GM19328 (cell line): ENCODE measurements around the gene RBPJ.

Experiments used
- ATAC-seq: cut with Tn5 transposase; IDR thresholded peaks from one replicate; pipeline ENCODE4 v1.9.1; 2021; ENCODE audit warnings: mild to moderate bottlenecking, moderate library complexity; ENCODE audit not compliant: unreplicated experiment

Gene RBPJ

GRCh38 chr4:26320538-26321372, at the start of gene RBPJ:
TSS of gene RBPJ (plus strand) at chr4:26321014. CDS start at chr4:26321029, 15 bp downstream.
- peak; percentile 22 for ATAC-seq

DNA sequence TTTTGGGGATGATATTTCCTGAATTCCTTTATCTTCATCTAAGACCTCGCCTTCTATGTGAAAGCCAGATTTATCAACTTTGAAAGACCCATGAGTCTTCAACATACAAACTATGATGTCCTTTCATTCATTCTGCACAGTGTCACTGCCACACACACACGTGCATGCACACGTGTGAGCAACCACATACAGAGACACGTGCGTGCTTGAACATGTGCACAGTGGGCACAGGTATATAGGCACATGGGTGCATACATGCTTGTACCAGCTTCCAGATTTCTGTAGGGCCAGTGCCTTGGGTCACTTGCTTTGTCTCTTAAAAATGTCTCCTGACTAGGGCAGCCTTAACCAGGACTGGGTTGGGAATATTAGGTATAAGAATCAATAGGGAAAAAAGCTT, 49.1 kb upstream of the RBPJ start:
- ATAC-seq: no peak

- no peak for ATAC-seq
These were observed 47.9 kb upstream of the RBPJ start for GRCh38 chr4:26272654-26273615.

- ATAC-seq: no peak
These were observed 47.2 kb upstream of the RBPJ start for GRCh38 chr4:26273616-26273980.

DNA sequence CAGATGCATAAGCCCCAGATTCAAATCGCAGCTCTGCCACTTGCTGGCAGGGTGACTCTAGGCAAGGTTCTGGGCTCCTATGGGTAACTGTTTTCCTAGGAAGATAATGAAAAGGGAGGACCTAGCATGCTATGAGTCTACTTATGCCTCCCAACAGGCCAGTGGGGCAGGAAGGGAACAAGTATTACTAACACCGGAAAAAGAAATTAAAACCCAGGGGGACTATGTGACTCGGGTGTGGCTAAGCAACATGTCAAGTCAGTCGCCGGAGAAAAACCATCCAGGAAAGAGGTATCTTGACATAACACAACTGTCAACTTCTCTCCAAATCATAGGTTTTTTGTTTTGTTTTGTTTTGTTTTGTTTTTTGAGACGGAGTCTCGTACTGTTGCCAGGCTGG, 45.5 kb upstream of the RBPJ start:
- no peak for ATAC-seq

DNA sequence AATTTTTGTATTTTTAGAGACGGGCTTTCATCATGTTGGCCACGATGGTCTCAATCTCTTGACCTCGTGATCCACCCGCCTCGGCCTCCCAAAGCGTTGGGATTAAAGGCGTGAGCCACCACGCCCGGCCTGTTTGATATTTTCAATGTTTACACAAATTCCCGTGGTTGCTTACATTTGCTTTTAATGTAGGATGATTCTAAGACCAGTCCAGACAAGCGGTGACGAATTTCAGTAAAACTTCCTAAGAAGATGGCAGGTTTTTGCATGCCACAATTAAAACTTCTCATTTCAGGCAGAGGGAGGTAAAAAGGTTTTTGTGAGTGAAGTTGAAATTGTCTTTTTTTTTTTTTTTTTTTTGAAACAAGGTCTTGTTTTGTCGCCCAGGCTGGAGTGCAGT, 41.4 kb upstream of the RBPJ start:
- no peak for ATAC-seq

GRCh38 chr4:26281881-26282280, 38.9 kb upstream of the RBPJ start:
- ATAC-seq: no peak

DNA sequence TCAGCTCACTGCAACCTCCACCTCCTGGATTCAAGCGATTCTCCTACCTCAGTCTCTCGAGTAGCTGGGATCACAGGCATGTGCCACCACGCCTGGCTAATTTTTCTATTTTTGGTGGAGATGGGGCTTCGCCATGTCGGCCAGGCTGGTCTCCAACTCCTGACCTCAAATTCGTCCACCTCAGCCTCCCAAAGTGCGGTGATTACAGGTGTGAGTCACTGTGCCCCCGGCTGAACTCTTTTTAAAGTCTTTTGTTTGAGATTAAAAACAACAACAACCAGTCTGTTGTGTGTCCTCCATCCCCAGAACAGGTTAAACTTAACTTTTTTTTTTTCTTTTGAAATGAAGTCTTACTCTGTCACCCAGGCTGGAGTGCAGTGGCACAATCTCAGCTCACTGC, 36.3 kb upstream of the RBPJ start:
- no peak for ATAC-seq

DNA sequence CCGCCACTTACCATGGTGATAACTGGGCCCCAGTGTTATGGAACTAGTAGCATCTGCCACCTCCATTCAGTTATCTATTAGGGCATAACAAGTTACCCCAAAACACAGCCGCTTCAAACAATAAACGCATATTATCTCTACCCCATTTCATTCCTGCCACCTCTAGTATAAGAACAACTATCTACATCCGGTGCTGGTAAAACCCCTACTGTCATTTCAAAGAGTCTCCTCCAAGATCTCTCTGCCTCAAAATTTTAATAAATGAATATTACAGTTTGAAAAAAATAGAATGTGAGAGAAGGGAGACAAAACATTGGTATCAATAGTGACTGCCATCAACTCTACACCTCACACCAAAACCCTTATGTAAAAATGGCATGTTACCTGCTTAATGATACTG, 35.5 kb upstream of the RBPJ start:
- no peak for ATAC-seq

DNA sequence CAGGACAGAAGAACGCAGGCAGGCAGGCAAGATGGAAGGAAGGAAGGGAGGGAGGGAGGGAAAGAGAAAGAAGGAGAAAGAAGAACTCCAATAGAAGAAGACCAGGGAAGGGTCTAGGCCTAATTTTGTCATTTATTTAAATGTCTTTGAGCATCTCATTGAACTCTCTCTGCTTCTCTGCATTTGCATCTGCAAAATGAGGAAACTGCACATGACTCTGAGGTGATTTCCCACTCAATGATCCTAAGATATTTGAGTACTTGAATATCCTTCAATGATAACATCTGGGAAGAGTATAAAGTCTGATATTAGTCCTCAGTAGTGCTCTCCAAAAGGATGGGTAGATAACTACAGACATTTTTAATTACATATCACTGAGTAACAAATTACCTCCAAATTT, 33.1 kb upstream of the RBPJ start:
- no peak for ATAC-seq

- peak; percentile 63 for ATAC-seq
These were observed 32.4 kb upstream of the RBPJ start for GRCh38 chr4:26288355-26288909.

DNA sequence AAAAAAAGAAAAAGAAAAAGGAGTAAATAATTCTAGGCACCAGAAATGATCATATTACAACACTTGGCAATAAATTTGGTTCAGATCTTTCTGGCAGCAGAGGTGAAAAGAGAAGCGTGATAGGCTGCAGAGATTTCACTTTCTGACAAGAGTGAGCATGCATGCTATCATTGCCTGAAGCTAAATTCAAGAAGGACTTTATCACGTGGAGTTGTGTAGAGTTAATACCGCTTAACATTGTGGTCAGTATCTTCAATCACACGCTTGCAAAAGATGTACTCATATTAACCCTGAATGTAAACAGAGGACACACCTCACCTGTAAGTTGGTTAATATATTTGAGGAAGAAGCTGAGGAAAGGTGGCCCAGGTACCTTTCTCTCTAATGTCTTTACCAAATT, 31.4 kb upstream of the RBPJ start:
- ATAC-seq: no peak

GRCh38 chr4:26290321-26290720, 30.5 kb upstream of the RBPJ start:
- ATAC-seq: no peak

GRCh38 chr4:26294904-26295303, 25.9 kb upstream of the RBPJ start:
- ATAC-seq: no peak

DNA sequence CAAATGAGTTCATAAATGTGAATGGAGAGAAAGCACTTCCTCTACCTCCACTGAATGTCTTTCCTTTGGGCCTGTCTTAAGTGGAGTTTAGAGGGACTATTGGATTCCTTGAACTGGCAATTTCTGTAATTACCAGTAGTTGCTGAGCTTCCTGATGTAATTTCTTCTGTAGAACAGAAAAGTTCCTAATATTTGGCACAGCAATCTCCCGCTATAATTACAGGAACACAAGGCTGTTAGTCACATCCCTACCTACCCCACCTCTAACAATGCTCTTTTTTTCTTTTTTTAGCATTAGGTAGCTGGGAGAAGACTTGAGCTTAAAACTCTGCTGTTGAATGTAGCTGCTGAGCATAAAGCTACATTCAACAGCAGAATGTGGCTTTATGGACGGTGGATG, 24.8 kb upstream of the RBPJ start:
- no peak for ATAC-seq

- no peak for ATAC-seq
These were observed 24.3 kb upstream of the RBPJ start for GRCh38 chr4:26296514-26296913.

- ATAC-seq: no peak
These were observed 23.6 kb upstream of the RBPJ start for GRCh38 chr4:26297219-26297618.

GRCh38 chr4:26298198-26298947, 22.4 kb upstream of the RBPJ start:
- ATAC-seq: no peak

- ATAC-seq: no peak
These were observed 21.4 kb upstream of the RBPJ start for GRCh38 chr4:26299254-26299882.
